ENCODE results near the gene SLC44A5. TPM values are rescaled to one million over a fixed set of nuclear protein-coding genes. Genes with fewer than 3 reads are reported as not detected.

SLC44A5 gene
- total RNA-seq, 2 donors from 2014 or later, result 3.6 to 5.4 TPM

GRCh38 chr1:75472971-75473603, 137.8 kb downstream of the SLC44A5 start:
- Histone ChIP-seq H3K4me3 (no peak overlapping the region), H3K36me3 (replicated peaks in 1 of 2; ENCODE audit: insufficient read depth in 1 of 2, low read depth in 2 of 2) (no peaks in the 10 kb centered on the region), H3K27me3 (no peaks in the 10 kb centered on the region), H3K27ac (no peak overlapping the region), H3K4me1 (no peaks in the 10 kb centered on the region), H3K9me3 (no peaks in the 10 kb centered on the region)
- TF ChIP-seq CTCF (IDR thresholded peaks at IDR 0.05), result no peak
- no peak for TF ChIP-seq POLR2A (IDR thresholded peaks at IDR 0.05)
- intact Hi-C loops (cut with DNase I), result no loop called here
- WGBS, 2 donors, result 55 to 65% methylated on average over 4 of the region's 4 CpGs
- DNase-seq (no peak), ATAC-seq (no peak)

GRCh38 chr1:75472089-75472970, 138.6 kb downstream of the SLC44A5 start:
- TF ChIP-seq POLR2A (IDR thresholded peaks at IDR 0.05) (no peak), CTCF (IDR thresholded peaks at IDR 0.05) (no peak)
- ATAC-seq (no peak), DNase-seq (no peak)
- intact Hi-C loops (cut with DNase I), result no loop called here
- no peak overlapping the region for H3K4me3 ChIP-seq
- no peaks in the 10 kb centered on the region for H3K9me3 ChIP-seq
- no peaks in the 10 kb centered on the region for H3K36me3 ChIP-seq (replicated peaks in 1 of 2; ENCODE audit: insufficient read depth in 1 of 2, low read depth in 2 of 2)
- no peaks in the 10 kb centered on the region for H3K27me3 ChIP-seq
- no peaks in the 10 kb centered on the region for H3K4me1 ChIP-seq
- no peak overlapping the region for H3K27ac ChIP-seq
- WGBS, 2 donors, result 64 to 69% methylated on average over 5 of the region's 5 CpGs

DNA sequence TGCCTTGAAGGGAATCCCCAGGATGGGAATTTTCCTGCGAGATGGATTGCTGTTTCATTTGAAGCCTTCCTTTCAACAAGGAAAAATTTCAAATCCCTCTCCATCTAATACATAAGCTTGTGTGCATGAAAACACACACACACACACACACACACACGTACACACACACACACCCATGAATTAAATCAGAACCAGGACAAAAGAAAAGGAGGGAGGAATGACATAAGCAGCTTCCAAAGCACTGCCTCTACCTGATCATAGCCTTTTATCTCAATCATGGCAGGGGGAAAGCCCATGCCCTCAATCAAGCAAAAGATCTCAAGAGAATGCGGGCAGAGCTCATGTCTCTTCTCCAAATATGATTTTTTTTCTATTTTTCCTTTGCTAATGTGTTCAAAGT, 139.7 kb downstream of the SLC44A5 start:
- TF ChIP-seq POLR2A (IDR thresholded peaks at IDR 0.05), result no peak
- TF ChIP-seq CTCF (IDR thresholded peaks at IDR 0.05), result no peak
- H3K36me3 ChIP-seq (replicated peaks in 1 of 2; ENCODE audit: insufficient read depth in 1 of 2, low read depth in 2 of 2), result no peaks in the 10 kb centered on the region
- ATAC-seq (no peak), DNase-seq (no peak)
- H3K27me3 ChIP-seq, result no peaks in the 10 kb centered on the region
- H3K4me1 ChIP-seq, result no peaks in the 10 kb centered on the region
- no peak overlapping the region for H3K27ac ChIP-seq
- H3K9me3 ChIP-seq, result no peaks in the 10 kb centered on the region
- intact Hi-C loops (cut with DNase I), result no loop called here
- WGBS, 2 donors, result 55 to 56% methylated on average over 3 of the region's 3 CpGs
- no peak overlapping the region for H3K4me3 ChIP-seq

DNA sequence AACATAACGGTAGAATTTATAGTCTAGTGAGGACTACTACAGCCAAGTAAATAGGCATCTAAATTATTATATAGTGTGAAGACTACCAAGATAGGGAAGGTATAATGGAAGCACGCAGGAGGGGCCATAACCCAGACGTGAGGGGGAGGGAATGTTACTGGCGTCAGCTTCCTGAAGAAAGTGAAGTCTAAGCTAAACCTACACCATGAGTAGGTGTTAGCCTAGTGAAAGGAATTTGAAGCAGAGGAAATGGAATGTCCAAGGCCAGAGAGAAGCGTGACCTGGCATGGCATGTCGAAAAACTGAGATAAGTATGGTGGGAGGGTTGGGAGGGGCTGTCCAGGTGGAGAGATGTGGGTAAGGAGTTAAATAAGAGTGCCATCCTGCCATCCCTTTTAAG, 140.5 kb downstream of the SLC44A5 start:
- no peak for ATAC-seq
- no peak for TF ChIP-seq POLR2A (IDR thresholded peaks at IDR 0.05)
- TF ChIP-seq CTCF (IDR thresholded peaks at IDR 0.05), result no peak
- no peaks in the 10 kb centered on the region for H3K27me3 ChIP-seq
- no peaks in the 10 kb centered on the region for H3K9me3 ChIP-seq
- DNase-seq, result no peak
- no peak overlapping the region for H3K4me3 ChIP-seq
- WGBS, 2 donors, result 44 to 50% methylated on average over 6 of the region's 6 CpGs
- no peak overlapping the region for H3K27ac ChIP-seq
- no peaks in the 10 kb centered on the region for H3K36me3 ChIP-seq (replicated peaks in 1 of 2; ENCODE audit: insufficient read depth in 1 of 2, low read depth in 2 of 2)
- intact Hi-C loops (cut with DNase I), result no loop called here
- no peaks in the 10 kb centered on the region for H3K4me1 ChIP-seq
